Ovary (tissue), 9 donors: ENCODE measurements around the gene ROBO4. TPM values are rescaled to one million over a fixed set of nuclear protein-coding genes. Genes with fewer than 3 reads are reported as not detected.

Experiments used
- DNase-seq, 5 donors: peaks; one replicate each; pipeline ENCODE4 v3.0.0-alpha.2; 2019 to 2020
- H3K27ac ChIP-seq, 2 donors: fragments of 200-600 bp; one replicate each; pipeline versions ENCODE4 v1.5.1 to v1.8.0; 2019 to 2022
- H3K27me3 ChIP-seq: fragments of 200-600 bp; one replicate; pipeline ENCODE4 v1.8.0; 2022
- H3K36me3 ChIP-seq: fragments of 200-600 bp; sonication (generic); one replicate; pipeline ENCODE4 v1.5.1; 2019
- H3K4me1 ChIP-seq: one replicate; pipeline ENCODE4 v1.8.1; 2013; ENCODE audit warnings: mild to moderate bottlenecking, moderate library complexity; ENCODE audit not compliant: insufficient read depth
- H3K4me3 ChIP-seq: fragments of 200-600 bp; sonication (generic); one replicate; pipeline ENCODE4 v1.5.1; 2017
- H3K9me3 ChIP-seq, 2 donors: fragments of 200-600 bp in 1 of 2; sonication (generic) in 1 of 2; one replicate each; pipeline versions ENCODE4 v1.5.1 to v1.8.1; 2013 to 2019; ENCODE audit warnings: mild to moderate bottlenecking in 1 of 2, moderate library complexity in 1 of 2
- EP300 ChIP-seq: sonication (generic); formaldehyde crosslinking; IDR thresholded peaks from one replicate; pipeline ENCODE4 v1.6.1; 2017; ENCODE audit warnings: antibody characterized with exemption
- POLR2A ChIP-seq: fragments of 450-650 bp; IDR thresholded peaks from one replicate; pipeline ENCODE4 v1.6.1; 2017; ENCODE audit warnings: antibody characterized with exemption, mild to moderate bottlenecking, moderate library complexity
- WGBS, 3 donors: extraction: QIAGEN DNeasy Blood & Tissue Kit in 1 of 3; methylation state at CpG; one replicate each; pipeline versions ENCODE4 v1.1.5 to v1.1.7; 2013 to 2017; 5-methylcytosine and 5-hydroxymethylcytosine counted together
- intact Hi-C, 4 donors: fragments of 100-400 bp; cut with DNase I; formaldehyde crosslinking; loops; one replicate each; pipeline versions ENCODE4 v1.11.0 to v1.15.1; 2022 to 2023
- polyA plus RNA-seq, 2 donors: library from polyadenylated mRNA; stranded (reverse); fragments of 200-250 nt in 1 of 2; fragments of 350-450 nt in 1 of 2; fragmentation: Illumina TruSeq in 1 of 2; extraction: RNeasy Lipid Tissue Mini Kit (QIAGEN cat#74804) in 1 of 2; gene quantifications; one replicate each; pipeline ENCODE4 v1.2.3, GENCODE V29; 2013 to 2014
- total RNA-seq, 7 donors: library from RNA; depleted of rRNA in 2 of 7; stranded (reverse); fragments of >200 nt in 2 of 7; fragmentation: NEBNext Ultra II Directional in 3 of 7; extraction: Animal tissue kit (Norgen Biotek cat#: 25700) in 3 of 7; gene quantifications; one replicate each; pipeline versions ENCODE4 v1.1.0 to v1.2.4, GENCODE V29; 2016 to 2023
- TF ChIP-seq, protein P1 (sequence below), 3 donors: fragments of 450-650 bp in 2 of 3; fragments of 200-600 bp in 1 of 3; IDR thresholded peaks; one replicate each; pipeline versions ENCODE4 v1.5.1 to v1.8.0; 2016 to 2022; ENCODE audit warnings: antibody characterized with exemption in 3 of 3, mild to moderate bottlenecking in 1 of 3
- donor health status: DM: no; HTN: no; CAD: no; lungs with moderate emphysema.
- donor health status: DM: no; HTN: no; CAD: no.
- donor health status: Bipolar disorder and iron deficiency.
- donor health status: DM: yes; HTN: yes; CAD: no.
- donor health status: DM: no; HTN: no; CAD: no.
- donor health status: DM: yes; HTN: yes; CAD: no.

ROBO4 gene
- total and polyA plus RNA-seq, 9 donors: 5.9 to 22.0 (median 10.0) TPM

DNA sequence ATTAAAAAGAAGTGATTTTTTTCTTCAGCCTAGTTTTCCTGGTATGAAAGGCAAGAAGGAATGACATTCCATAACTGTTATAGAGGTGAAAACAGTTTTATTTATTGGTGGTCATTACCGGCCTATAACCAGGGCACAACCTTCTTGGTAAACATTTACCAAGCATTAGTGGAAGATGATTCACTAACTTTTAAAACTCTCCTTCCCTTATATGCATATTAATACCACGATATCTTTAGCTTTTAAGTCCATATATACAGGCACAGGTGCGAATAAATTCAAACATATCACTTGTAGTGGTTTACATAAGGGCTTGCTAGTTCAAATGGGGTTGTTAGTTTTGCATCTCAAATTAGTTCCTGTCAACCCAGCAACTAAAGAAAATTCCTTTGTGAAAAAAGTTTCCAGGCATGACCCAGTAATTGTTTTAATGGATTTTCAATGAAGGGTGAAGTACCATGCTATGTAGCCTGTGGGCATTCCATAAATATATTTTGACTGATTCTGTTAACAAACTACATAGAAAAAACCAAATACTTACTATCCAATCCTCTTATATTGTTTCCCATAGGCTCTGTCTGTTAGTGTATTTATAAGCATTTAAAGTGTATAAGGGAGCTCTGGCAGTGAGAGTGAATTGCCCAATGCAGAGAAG, 63.0 kb downstream of the ROBO4 start:
- Histone ChIP-seq H3K27me3 (peaks cover 3% of the 10 kb centered on the region), H3K9me3 (no peaks in the 10 kb centered on the region), H3K36me3 (no peaks in the 10 kb centered on the region), H3K4me1 (peaks cover 3% of the 10 kb centered on the region), H3K4me3 (no peak overlapping the region), H3K27ac (no peak overlapping the region)
- 80 to 86% (median 83%) methylated on average over 3 of the region's 3 CpGs for WGBS, 3 donors
- TF ChIP-seq POLR2A (no peak), EP300 (no peak)
- TF ChIP-seq, protein P1, sequence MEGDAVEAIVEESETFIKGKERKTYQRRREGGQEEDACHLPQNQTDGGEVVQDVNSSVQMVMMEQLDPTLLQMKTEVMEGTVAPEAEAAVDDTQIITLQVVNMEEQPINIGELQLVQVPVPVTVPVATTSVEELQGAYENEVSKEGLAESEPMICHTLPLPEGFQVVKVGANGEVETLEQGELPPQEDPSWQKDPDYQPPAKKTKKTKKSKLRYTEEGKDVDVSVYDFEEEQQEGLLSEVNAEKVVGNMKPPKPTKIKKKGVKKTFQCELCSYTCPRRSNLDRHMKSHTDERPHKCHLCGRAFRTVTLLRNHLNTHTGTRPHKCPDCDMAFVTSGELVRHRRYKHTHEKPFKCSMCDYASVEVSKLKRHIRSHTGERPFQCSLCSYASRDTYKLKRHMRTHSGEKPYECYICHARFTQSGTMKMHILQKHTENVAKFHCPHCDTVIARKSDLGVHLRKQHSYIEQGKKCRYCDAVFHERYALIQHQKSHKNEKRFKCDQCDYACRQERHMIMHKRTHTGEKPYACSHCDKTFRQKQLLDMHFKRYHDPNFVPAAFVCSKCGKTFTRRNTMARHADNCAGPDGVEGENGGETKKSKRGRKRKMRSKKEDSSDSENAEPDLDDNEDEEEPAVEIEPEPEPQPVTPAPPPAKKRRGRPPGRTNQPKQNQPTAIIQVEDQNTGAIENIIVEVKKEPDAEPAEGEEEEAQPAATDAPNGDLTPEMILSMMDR (IDR thresholded peaks at IDR 0.05): no peak
- intact Hi-C loops: loop anchor here in 2 of 4 donors (5.0 kb wide), 2 partner anchors 72 to 162 kb away; partner anchors contain the start of genes ESAM (in 1 of the 2), SIAE (in 1 of the 2) and SPA17 (in 1 of the 2)
- no peak for DNase-seq

Other genes with a start within 250 kb of the ROBO4 start
- 10 to 100 TPM in 3 of 7 donors, 1 to 10 TPM in 4; 2.3 to 14.7 (median 8.1) TPM for gene SIAE, start 224.1 kb downstream of the ROBO4 start, total RNA-seq
- 10 to 100 TPM in 1 of 2 donors, 1 to 10 TPM in 1; 5.1 to 18.8 TPM for gene SIAE, start 224.1 kb downstream of the ROBO4 start, polyA plus RNA-seq
- gene SPA17, start 224.0 kb downstream of the ROBO4 start, total RNA-seq: 10 to 100 TPM in 1 of 7 donors, 1 to 10 TPM in 6; 1.3 to 30.1 (median 3.0) TPM
- gene SPA17, start 224.0 kb downstream of the ROBO4 start, polyA plus RNA-seq: 10 to 100 TPM in 1 of 2 donors, 1 to 10 TPM in 1; 2.3 to 10.4 TPM
- gene NRGN, start 157.9 kb downstream of the ROBO4 start, total RNA-seq: 1 to 10 TPM in 6 of 7 donors, not detected in 1; 1.1 to 7.0 (median 4.2) TPM
- 1 to 10 TPM; 3.3 to 5.1 TPM for gene NRGN, start 157.9 kb downstream of the ROBO4 start, polyA plus RNA-seq
- 10 to 100 TPM in 1 of 7 donors, 1 to 10 TPM in 3, under 1 TPM in 2, not detected in 1; 0.38 to 27.1 (median 1.8) TPM for gene VSIG2, start 145.6 kb downstream of the ROBO4 start, total RNA-seq
- gene VSIG2, start 145.6 kb downstream of the ROBO4 start, polyA plus RNA-seq: under 1 TPM; 0.30 to 0.48 TPM
- 10 to 100 TPM in 4 of 7 donors, 1 to 10 TPM in 3; 7.3 to 28.4 (median 11.2) TPM for gene ESAM, start 135.6 kb downstream of the ROBO4 start, total RNA-seq
- gene ESAM, start 135.6 kb downstream of the ROBO4 start, polyA plus RNA-seq: 10 to 100 TPM; 40.7 to 46.6 TPM
- 10 to 100 TPM; 14.8 to 19.4 (median 17.1) TPM for gene MSANTD2, start 97.5 kb downstream of the ROBO4 start, total RNA-seq
- gene MSANTD2, start 97.5 kb downstream of the ROBO4 start, polyA plus RNA-seq: 10 to 100 TPM in 1 of 2 donors, 1 to 10 TPM in 1; 9.9 to 16.7 TPM
- gene ROBO3, start 32.4 kb downstream of the ROBO4 start, total RNA-seq: 10 to 100 TPM; 36.9 to 90.4 (median 56.7) TPM
- 10 to 100 TPM; 15.2 to 62.8 TPM for gene ROBO3, start 32.4 kb downstream of the ROBO4 start, polyA plus RNA-seq
- under 1 TPM in 2 of 7 donors, not detected in 5; 0.24 to 0.48 TPM for gene HEPN1, start 21.4 kb upstream of the ROBO4 start, total RNA-seq
- not detected for gene HEPN1, start 21.4 kb upstream of the ROBO4 start, polyA plus RNA-seq
- under 1 TPM in 2 of 7 donors, not detected in 5; 0.10 TPM for gene HEPACAM, start 38.2 kb upstream of the ROBO4 start, total RNA-seq
- under 1 TPM in 1 of 2 donors, not detected in 1; 0.13 TPM for gene HEPACAM, start 38.2 kb upstream of the ROBO4 start, polyA plus RNA-seq
- 1 to 10 TPM in 5 of 7 donors, under 1 TPM in 2; 0.87 to 1.9 (median 1.4) TPM for gene CCDC15, start 56.3 kb upstream of the ROBO4 start, total RNA-seq
- 1 to 10 TPM in 1 of 2 donors, under 1 TPM in 1; 0.82 to 1.1 TPM for gene CCDC15, start 56.3 kb upstream of the ROBO4 start, polyA plus RNA-seq
- gene SLC37A2, start 165.4 kb upstream of the ROBO4 start, total RNA-seq: 1 to 10 TPM; 1.3 to 6.6 (median 2.2) TPM
- 1 to 10 TPM in 1 of 2 donors, under 1 TPM in 1; 0.93 to 7.9 TPM for gene SLC37A2, start 165.4 kb upstream of the ROBO4 start, polyA plus RNA-seq
- gene TMEM218, start 213.8 kb upstream of the ROBO4 start, total RNA-seq: 10 to 100 TPM; 13.0 to 20.6 (median 16.7) TPM
- 10 to 100 TPM; 31.8 to 37.3 TPM for gene TMEM218, start 213.8 kb upstream of the ROBO4 start, polyA plus RNA-seq